Eye (tissue), 1 donor: ENCODE results near the gene TEF.

Experiments used
- DNase-seq: peaks from one replicate; pipeline ENCODE4 v3.0.0-alpha.2; 2015

Gene TEF

DNA sequence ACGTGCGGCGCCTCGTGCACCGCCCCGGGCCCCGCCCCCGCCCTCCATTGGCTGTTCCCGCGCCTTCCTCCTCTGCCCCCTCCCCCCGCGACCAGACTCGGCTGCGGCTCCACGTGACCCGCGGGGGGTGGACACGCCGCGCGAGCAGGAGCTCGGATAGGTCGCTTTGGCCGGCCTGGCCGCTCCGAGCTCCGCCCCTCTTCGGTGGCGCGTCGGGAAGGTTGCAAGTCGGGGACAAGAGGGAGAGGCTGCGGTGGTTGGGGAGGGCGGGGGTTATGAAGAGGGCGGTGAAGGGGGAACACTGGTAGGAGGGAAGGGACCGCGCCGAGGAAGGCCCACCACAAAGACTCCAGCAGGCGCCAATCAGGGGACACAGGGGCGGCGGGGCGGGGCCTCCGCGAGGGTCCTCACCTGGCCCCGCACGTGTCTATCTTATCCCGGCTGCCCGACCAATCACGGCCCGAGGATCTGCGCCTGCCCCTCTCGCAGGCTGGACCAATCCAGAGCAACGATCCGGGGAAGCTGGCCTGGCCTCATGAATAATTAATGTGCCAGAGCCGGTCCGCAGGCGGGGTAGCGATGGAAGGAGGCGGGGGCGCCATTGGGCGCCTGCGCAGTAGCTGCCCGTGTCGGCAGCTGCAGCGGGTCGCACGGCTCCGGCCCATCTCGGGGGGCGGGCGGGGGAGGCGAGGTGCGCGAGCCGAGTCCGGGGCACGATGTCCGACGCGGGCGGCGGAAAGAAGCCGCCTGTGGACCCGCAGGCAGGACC, at the start of gene TEF:
Gene TEF, plus strand, starts transcription at position 614 of the 769 bp plus-strand sequence. Its CDS starts 103 bp downstream, at position 717.
- peak; percentile 99 for DNase-seq

DNA sequence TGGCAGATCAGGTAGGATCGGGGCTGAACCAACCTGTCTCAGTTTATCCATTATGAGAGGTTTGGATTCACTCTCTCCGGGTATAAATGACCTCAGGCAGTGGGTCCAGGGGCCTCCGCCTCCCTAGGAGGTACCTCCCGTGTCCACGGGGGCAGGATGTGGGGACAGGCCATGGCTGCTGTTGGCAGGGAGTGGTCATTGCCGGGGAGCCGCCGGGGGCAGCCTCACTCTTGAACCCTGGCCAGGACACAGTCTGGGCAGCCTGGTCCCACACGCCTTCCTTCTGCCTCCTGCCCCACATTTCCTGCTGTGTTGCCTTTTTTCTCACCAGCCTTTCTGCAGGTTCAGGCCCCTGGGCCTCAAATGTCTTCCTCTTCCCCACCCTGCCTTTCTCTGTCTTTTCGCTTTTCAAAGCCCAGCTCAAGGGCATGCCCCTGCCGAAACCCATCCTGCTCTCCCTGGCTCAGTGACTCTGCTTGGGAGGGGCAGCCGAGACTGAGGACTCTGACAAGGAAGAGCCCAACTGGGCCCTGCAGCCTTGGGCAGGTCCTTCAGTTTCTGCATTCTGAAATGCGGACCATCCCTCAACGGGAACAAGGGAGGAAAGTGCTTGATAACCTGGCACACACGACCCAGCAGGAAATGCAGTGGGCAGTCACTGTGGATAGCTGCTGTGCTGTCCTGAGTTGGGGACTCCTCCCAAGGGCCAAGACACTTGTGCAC, 49.4 kb upstream of the TEF start:
- DNase-seq = no peak

DNA sequence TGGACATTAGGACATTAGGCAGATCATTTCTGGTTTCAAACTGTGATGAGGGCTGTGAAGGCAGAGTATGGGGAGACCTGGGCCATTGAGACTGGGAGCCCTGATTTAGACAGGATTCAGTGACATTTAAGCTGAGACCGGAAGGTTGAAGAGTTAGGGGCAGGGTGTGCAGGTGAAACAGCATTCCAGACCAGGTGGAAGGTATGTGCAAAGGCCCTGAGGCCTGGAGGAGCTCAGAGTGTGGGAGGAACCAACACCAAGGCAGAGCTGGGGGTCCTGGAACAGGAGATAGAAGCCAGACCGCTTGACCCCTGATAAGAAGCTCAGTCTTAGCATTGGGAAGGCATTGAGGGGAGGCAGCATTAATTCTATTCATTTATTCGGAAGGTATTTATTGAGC, 47.9 kb upstream of the TEF start:
- DNase-seq = no peak

GRCh38 chr22:41334215-41334614, 47.5 kb upstream of the TEF start:
- no peak for DNase-seq

- DNase-seq = no peak
Observed at GRCh38 chr22:41334951-41335635, 46.6 kb upstream of the TEF start.

GRCh38 chr22:41338614-41339212, 43.0 kb upstream of the TEF start:
- DNase-seq = no peak

GRCh38 chr22:41339823-41340222, 41.9 kb upstream of the TEF start:
- no peak for DNase-seq

DNA sequence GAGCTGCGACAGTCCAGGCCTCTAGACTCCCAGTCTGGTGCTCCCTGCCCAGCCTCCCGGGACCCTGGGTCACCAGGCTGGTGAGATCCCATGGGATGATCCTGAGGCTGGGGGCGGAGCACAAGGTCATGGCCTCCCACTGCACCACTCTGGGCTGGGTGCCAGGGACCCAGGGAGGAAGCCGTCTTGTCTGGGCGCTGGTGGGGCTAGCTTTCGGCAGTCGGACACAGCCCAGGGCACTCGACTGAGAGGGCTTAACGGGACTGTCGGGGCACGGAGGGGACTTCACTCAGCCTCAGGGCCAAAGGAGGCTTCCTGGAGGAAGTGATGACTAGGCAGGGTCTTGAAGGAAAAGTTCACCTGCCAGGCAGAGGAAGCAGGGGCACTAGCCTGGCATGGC, 41.4 kb upstream of the TEF start:
- no peak for DNase-seq

- no peak for DNase-seq
Observed at GRCh38 chr22:41341012-41341411, 40.7 kb upstream of the TEF start.

- DNase-seq = no peak
Observed at GRCh38 chr22:41341990-41342389, 39.8 kb upstream of the TEF start.

GRCh38 chr22:41343300-41343699, 38.4 kb upstream of the TEF start:
- DNase-seq = no peak

- no peak for DNase-seq
Observed at GRCh38 chr22:41343717-41344116, 38.0 kb upstream of the TEF start.

DNA sequence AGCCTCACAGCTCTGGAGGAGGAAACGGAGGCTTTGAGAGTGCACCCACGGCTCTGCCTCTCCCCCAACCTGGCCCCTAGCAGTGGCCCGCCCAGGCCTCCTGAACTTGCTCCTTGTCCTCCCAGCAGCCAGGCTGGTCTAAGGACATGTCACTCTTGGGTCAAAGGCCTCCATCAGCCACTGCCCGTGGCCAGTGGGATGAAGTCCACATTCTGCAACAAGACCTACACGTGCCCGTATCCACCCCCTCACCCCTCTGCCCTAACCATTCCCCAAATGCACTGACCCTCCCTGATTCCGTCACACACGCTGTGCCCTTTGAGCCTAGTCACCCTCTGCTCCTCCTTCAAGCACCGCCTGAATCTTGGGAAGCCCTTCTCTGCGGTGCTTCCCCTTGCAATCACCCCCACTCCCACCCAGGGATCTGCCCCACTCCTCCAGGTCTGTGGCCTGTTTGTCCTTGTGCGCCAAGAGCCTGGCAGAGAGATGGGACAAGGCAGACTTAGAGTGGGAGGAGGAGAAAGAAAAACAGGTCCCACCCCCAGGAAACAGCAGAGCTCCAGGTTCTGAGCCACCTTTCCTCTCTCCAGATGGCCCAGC, 37.5 kb upstream of the TEF start:
- no peak for DNase-seq

GRCh38 chr22:41345807-41346335, 35.9 kb upstream of the TEF start:
- DNase-seq = no peak

- DNase-seq = no peak
Observed at GRCh38 chr22:41347066-41347859, 34.5 kb upstream of the TEF start.

- DNase-seq = no peak
Observed at GRCh38 chr22:41348964-41349484, 32.7 kb upstream of the TEF start.

DNA sequence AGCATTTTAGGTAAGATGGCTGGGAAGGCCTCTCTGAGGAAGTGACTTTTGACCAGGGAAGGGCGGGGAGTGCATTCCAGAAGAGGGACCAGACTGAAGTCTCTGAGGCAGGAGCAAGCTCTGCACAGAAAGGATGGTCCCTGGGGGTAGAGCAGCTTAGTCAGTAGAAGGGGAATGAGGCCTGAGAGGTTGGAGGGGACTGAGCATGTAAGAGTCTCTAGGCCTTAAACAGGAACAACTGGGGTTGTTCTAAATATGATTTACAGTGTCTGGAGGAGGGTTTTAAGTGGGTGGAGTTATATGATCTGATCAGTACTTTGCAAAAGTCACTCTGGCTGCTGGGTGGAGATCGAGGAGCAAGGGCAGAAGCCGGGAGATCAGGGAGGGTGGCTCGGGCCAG, 31.7 kb upstream of the TEF start:
- no peak for DNase-seq

GRCh38 chr22:41351011-41351410, 30.7 kb upstream of the TEF start:
- no peak for DNase-seq

GRCh38 chr22:41352058-41352457, 29.7 kb upstream of the TEF start:
- no peak for DNase-seq

GRCh38 chr22:41353862-41354575, 27.7 kb upstream of the TEF start:
- DNase-seq = no peak

- DNase-seq = no peak
Observed at GRCh38 chr22:41354979-41355378, 26.8 kb upstream of the TEF start.
